AG09309 (cell line): ENCODE measurements around the gene GMCL1.
"Not testable (repeated sequence)": the region's sequence is repeated elsewhere in the genome, so short reads cannot be mapped to it uniquely, and the experiment has no call there.

Experiments
- DNase-seq: peaks from one replicate; pipeline ENCODE4 v3.0.0-alpha.2; 2010; ENCODE audit warnings: low read depth
- H3K4me3 ChIP-seq: 2 replicates; pipeline ENCODE4 v1.5.1; 2011; ENCODE audit warnings: mild to moderate bottlenecking, low read depth, low read length, moderate library complexity; ENCODE audit not compliant: control insufficient read depth
- TF ChIP-seq, protein P1 (sequence below): IDR thresholded peaks from 2 replicates; pipeline ENCODE4 v1.5.1; 2011; ENCODE audit warnings: mild to moderate bottlenecking, low read depth, low read length, inconsistent platforms; ENCODE audit not compliant: insufficient read depth, control insufficient read depth; ENCODE audit errors: missing control alignments

Gene GMCL1

DNA sequence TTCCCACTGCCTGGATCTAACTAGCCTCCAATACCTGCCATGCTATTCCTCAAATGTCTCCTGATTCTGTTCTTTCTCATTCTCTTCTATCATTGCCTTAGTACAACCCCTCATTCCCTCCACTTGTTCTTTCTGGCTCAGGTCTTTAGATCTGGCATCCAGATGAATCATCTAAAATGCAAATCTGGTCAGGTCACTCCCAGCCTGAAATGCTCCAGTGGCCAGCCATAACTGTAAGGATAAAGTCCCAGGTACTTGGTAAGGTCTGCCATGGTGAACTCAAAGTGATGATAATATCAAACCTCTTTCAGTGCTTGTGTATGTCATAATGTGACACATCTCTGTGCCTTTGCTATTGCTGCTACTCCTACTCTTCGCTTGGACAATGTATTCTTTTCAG, 61.4 kb downstream of the GMCL1 start:
- TF ChIP-seq, protein P1, sequence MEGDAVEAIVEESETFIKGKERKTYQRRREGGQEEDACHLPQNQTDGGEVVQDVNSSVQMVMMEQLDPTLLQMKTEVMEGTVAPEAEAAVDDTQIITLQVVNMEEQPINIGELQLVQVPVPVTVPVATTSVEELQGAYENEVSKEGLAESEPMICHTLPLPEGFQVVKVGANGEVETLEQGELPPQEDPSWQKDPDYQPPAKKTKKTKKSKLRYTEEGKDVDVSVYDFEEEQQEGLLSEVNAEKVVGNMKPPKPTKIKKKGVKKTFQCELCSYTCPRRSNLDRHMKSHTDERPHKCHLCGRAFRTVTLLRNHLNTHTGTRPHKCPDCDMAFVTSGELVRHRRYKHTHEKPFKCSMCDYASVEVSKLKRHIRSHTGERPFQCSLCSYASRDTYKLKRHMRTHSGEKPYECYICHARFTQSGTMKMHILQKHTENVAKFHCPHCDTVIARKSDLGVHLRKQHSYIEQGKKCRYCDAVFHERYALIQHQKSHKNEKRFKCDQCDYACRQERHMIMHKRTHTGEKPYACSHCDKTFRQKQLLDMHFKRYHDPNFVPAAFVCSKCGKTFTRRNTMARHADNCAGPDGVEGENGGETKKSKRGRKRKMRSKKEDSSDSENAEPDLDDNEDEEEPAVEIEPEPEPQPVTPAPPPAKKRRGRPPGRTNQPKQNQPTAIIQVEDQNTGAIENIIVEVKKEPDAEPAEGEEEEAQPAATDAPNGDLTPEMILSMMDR: no peak
- no peak overlapping the region for H3K4me3 ChIP-seq
- no peak for DNase-seq

DNA sequence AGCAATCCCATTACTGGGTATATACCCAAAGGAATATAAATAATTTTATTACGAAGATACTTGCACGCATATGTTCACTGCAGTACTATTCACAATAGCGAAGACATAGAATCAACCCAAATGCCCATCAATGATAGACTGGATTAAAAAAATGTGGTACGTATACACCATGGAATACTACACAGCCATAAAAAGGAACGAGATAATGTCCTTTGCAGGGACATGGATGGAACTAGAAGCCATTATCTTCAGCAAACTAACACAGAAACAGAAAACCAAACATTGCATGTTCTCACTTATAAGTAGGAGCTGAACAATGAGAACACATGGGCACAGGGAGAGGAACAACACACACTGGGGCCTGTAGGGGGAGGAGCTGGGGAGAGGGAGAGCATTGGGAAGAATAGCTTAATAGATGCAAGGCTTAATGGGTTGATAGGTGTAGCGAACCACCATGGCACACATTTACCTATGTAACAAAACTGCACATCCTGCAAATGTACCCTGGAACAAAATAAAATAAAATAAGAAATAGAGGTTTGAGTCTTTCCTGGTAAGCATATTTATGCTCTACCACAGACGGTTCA, 63.5 kb downstream of the GMCL1 start:
- not testable (repeated sequence) for DNase-seq, H3K4me3 ChIP-seq

DNA sequence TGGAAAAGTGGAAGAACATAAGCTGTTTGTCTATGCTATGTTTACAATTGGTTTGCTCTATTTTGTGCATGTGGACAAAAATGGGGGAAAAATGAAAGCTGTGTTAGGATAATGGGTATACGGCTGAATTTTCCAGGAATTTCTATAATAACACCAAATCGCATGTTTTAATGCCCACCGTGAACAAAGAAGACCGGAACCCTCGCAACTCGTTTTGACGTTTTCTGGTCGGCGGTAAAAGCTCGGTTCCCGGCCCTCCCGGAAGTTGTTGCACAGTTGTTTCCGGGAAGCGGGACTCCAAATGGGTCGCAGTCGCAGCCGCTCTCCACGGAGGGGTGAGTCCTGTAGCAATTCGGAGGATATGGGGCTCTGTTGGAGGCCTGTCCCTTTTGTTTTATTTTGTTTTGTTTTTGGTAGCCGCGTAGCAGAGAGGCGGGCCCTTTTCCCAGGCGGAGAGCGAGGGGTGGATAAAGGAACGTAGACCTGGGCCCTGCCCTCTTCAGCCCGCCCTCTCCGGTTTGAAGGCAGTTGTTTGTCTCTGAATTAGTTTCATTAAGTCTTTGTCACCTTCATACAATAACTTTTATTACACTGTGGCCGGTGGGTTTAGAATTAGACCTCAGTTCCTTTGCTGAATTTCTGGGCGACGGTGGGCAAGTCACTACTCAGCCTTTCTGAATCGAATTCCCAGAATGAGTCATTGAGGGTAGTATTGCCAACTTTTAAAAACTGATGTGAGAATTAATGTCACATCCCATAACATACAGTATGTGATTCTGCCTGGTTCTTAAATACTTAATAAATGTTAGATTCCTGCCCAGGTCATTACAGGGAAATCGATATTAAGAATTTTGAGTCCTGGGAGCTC, 64.5 kb downstream of the GMCL1 start, which contains the start of gene SNRNP27:
SNRNP27 (plus strand) TSS at position 273 of the 868 bp plus-strand sequence; CDS start at position 302, 29 bp downstream.
- peak within 1 kb of the TSS; percentile 66 for H3K4me3 ChIP-seq
- DNase-seq: peak; percentile 32
- TF ChIP-seq, protein P1: no peak

DNA sequence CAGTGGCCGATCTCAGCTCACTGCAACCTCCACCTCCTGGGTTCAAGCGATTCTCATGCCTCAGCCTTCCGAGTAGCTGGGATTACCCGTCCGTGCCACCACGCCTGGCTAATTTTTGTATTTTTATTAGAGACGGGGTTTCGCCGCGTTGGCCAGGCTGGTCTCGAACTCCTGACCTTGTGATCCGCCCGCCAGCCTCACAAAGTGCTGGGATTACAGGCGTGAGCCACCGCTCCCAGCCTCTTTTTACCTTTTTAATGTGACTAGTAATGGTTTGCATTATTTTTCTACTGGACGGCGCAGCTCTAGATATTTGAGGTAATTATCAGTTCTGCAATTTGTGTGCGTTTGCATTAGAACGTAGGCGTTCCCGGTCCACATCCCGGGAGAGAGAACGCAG, 65.3 kb downstream of the GMCL1 start:
- DNase-seq: not testable (repeated sequence)

DNA sequence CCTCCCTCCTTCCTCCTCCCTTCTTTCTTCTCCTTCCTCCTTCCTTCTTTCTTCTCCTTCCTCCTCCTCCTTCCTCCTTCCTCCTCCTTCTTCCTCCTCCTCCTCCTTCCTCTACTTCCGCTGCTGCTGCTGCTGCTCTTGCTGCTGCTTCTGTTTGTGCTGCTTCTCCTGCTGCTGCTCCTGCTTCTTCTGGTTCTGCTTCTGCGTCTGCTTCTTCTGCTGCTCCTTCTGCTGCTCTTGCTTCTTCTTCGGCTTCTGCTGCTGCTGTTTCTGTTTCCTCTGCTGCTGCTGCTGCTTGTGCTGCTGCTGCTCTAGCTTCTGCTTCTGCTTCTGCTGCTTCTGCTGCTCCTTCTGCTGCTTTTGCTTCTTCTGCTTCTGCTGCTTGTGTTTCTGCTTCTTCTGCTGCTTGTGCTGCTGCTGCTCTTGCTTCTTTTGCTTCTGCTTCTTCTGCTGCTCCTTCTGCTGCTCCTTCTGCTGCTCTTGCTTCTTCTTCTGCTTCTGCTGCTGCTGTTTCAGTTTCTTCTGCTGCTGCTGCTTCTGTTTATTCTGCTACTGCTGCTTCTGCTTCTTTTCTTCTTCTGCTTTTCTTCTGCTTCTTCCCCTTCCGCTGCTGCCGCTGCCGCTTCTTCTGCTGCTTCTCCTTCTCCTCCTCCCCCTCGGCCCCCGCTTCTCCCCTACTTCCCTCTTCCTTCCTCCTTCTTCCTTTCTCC, 72.9 kb downstream of the GMCL1 start:
- no peak for DNase-seq
- H3K4me3 ChIP-seq: no peak overlapping the region
- TF ChIP-seq, protein P1: no peak

More for the DNA sequence above, 65.3 kb downstream of the GMCL1 start:
- peak overlapping the region; percentile 66 for H3K4me3 ChIP-seq

DNA sequence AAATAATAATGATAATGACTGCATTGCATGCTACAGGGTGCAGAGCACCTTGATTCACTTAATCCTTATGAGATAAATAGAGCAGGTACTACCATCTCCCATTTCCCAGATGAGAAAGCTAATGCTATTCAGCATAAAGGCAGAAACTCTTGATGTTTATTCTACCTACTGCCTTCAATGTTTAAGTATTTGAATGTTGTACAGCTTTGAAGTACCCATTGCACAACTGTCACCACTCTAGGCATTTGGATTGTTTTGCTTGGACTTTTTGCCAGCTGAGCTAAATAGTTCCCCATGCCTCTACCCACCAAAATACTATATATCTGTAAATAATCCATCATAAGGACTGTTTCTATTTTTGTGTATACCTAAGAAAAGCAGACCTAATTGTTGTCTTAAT, 77.8 kb downstream of the GMCL1 start:
- TF ChIP-seq, protein P1: no peak
- H3K4me3 ChIP-seq: no peak overlapping the region
- no peak for DNase-seq

DNA sequence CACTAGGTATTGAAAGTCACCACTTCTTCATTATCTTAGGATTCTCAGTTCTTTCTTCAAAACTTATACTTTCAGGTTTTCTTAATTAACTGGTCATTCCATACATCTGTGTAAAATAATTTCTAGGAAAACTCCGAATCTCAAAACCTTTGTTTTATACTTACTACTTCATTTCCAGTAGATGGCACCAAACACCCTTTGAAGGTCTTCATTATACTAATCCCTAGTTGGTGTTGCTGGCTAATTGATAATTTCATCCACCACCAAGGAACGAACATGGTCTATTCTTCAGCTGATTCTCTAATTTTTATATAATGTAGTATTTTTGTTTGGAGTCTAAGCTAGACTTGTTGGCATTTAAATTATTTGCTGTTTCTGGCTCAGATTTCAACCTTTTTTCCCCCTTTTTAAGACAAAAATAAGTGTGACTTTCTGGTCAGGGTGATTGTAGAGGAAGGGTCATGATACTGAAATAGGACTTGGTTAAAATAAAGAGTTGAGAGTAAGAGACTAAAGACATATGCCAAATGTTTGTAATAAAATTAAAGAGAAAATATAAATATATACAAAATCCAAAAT, 82.6 kb downstream of the GMCL1 start:
- TF ChIP-seq, protein P1: peak; percentile 45
- no peak overlapping the region for H3K4me3 ChIP-seq
- no peak for DNase-seq
